IMR-90 (cell line): ENCODE results near the gene MCF2L2. TPM values are rescaled to one million over a fixed set of nuclear protein-coding genes. Genes with fewer than 3 reads are reported as not detected.

ENCODE experiments used
- ATAC-seq: fragments of 200-7000 bp; cut with Tn5 transposase; 2 replicates; pipeline ENCODE4 v1.9.1; 2020; ENCODE audit warnings: low read depth, mild to moderate bottlenecking, moderate library complexity
- BruUV-seq: library from RNA; stranded (reverse); fragments of 400-500 nt; replicated peaks from 2 replicates; lab custom pipeline; 2021; lab: Mats Ljungman, UMichigan
- CTCF ChIA-PET: fragments of 300-600 bp; formaldehyde crosslinking; extraction: SDS; loops from one replicate; lab custom pipeline; 2021; ENCODE audit warnings: antibody characterized with exemption; lab: Yijun Ruan, JAX
- POLR2A ChIA-PET: fragments of 300-600 bp; sonication (Branson Sonifier 250); formaldehyde crosslinking; loops from one replicate; lab custom pipeline; 2022; ENCODE audit warnings: antibody characterized with exemption; ENCODE audit not compliant: unreplicated experiment; lab: Charles Lee
- DNase-seq: peaks from one replicate; pipeline ENCODE4 v3.0.0; 2013
- H2AFZ ChIP-seq: replicated peaks from 2 replicates; pipeline ENCODE3; 2013; ENCODE audit warnings: low read length, mild to moderate bottlenecking; ENCODE audit not compliant: poor library complexity
- H2AK5ac ChIP-seq: 2 replicates; pipeline ENCODE4 v1.6.1; 2013; ENCODE audit warnings: low read depth, low read length, inconsistent platforms
- H2AK9ac ChIP-seq: replicated peaks from 2 replicates; pipeline ENCODE3; 2013; ENCODE audit warnings: mild to moderate bottlenecking, low read depth, low read length, moderate library complexity; ENCODE audit not compliant: poor library complexity
- H2BK120ac ChIP-seq: 2 replicates; pipeline ENCODE4 v1.6.1; 2013; ENCODE audit warnings: low read depth, low read length, inconsistent platforms
- H2BK15ac ChIP-seq: 3 replicates; pipeline ENCODE4 v1.6.1; 2013; ENCODE audit warnings: low read depth, low read length, inconsistent platforms
- H2BK20ac ChIP-seq: 2 replicates; pipeline ENCODE4 v1.6.1; 2013; ENCODE audit warnings: low read depth, mild to moderate bottlenecking, inconsistent platforms, low read length, moderate library complexity
- H2BK5ac ChIP-seq: 2 replicates; pipeline ENCODE4 v1.6.1; 2013; ENCODE audit warnings: mild to moderate bottlenecking, low read depth, low read length, inconsistent platforms; ENCODE audit not compliant: poor library complexity, severe bottlenecking
- H3K14ac ChIP-seq: replicated peaks from 2 replicates; pipeline ENCODE4 v1.6.1; 2013; ENCODE audit warnings: low read depth, low read length, inconsistent platforms
- H3K18ac ChIP-seq: 2 replicates; pipeline ENCODE4 v1.6.1; 2013; ENCODE audit warnings: low read depth, low read length, control low read depth
- H3K23ac ChIP-seq: 2 replicates; pipeline ENCODE4 v1.6.1; 2013; ENCODE audit warnings: low read depth, low read length, inconsistent platforms
- H3K27ac ChIP-seq: 2 replicates; pipeline ENCODE4 v1.5.1; 2013; ENCODE audit warnings: mild to moderate bottlenecking, control low read depth, low read length; ENCODE audit not compliant: insufficient read depth
- H3K27me3 ChIP-seq: 2 replicates; pipeline ENCODE4 v1.6.1; 2013; ENCODE audit warnings: low read length; ENCODE audit not compliant: control insufficient read depth, insufficient read depth
- H3K36me3 ChIP-seq: 2 replicates; pipeline ENCODE4 v1.6.1; 2013; ENCODE audit warnings: low read length, mixed read lengths; ENCODE audit not compliant: control insufficient read depth, insufficient read depth
- H3K4ac ChIP-seq: 2 replicates; pipeline ENCODE4 v1.6.1; 2013; ENCODE audit warnings: low read depth, low read length, inconsistent platforms
- H3K4me1 ChIP-seq: 2 replicates; pipeline ENCODE4 v1.6.1; 2013; ENCODE audit warnings: low read length, mixed read lengths; ENCODE audit not compliant: control insufficient read depth, insufficient read depth
- H3K4me2 ChIP-seq: 2 replicates; pipeline ENCODE4 v1.6.1; 2013; ENCODE audit warnings: low read depth, mild to moderate bottlenecking, control low read depth, low read length, moderate library complexity
- H3K4me3 ChIP-seq: 2 replicates; pipeline ENCODE4 v1.5.1; 2013; ENCODE audit warnings: low read depth, mild to moderate bottlenecking, control low read depth, low read length, moderate library complexity; ENCODE audit not compliant: insufficient read depth
- H3K56ac ChIP-seq: 2 replicates; pipeline ENCODE4 v1.6.1; 2013; ENCODE audit warnings: low read length, inconsistent platforms; ENCODE audit not compliant: insufficient read depth; ENCODE audit errors: extremely low read depth
- H3K79me1 ChIP-seq, 2 experiments: 2 replicates each; pipeline ENCODE4 v1.6.1; 2013; ENCODE audit warnings: low read length in 2 of 2, inconsistent platforms in 1 of 2, low read depth in 1 of 2
- H3K9ac ChIP-seq: 2 replicates; pipeline ENCODE4 v1.6.1; 2013; ENCODE audit warnings: low read depth, low read length, control low read depth
- H3K9me1 ChIP-seq: 2 replicates; pipeline ENCODE4 v1.6.1; 2013; ENCODE audit warnings: low read length, inconsistent platforms; ENCODE audit not compliant: insufficient read depth
- H3K9me3 ChIP-seq: 2 replicates; pipeline ENCODE4 v1.6.1; 2013; ENCODE audit warnings: low read length; ENCODE audit not compliant: control insufficient read depth, insufficient read depth
- H4K20me1 ChIP-seq: 2 replicates; pipeline ENCODE4 v1.6.1; 2013; ENCODE audit warnings: low read length, inconsistent platforms; ENCODE audit not compliant: insufficient read depth
- H4K5ac ChIP-seq: 2 replicates; pipeline ENCODE4 v1.6.1; 2013; ENCODE audit warnings: mild to moderate bottlenecking, low read depth, low read length, control low read depth
- H4K8ac ChIP-seq, 2 experiments: 2 replicates each; pipeline ENCODE4 v1.6.1; 2013; ENCODE audit warnings: low read depth in 2 of 2, low read length in 2 of 2, control low read depth in 1 of 2, inconsistent platforms in 1 of 2
- H4K91ac ChIP-seq: 2 replicates; pipeline ENCODE4 v1.6.1; 2013; ENCODE audit warnings: low read depth, low read length, inconsistent platforms; ENCODE audit not compliant: insufficient read depth
- CHD1 ChIP-seq: IDR thresholded peaks from 2 replicates; pipeline ENCODE4 v1.6.1; 2012; ENCODE audit warnings: low read depth, low read length, improper control_type of control experiment
- MAFK ChIP-seq: IDR thresholded peaks from 2 replicates; pipeline ENCODE4 v1.6.1; 2012; ENCODE audit warnings: low read depth, low read length, improper control_type of control experiment
- POLR2A ChIP-seq: IDR thresholded peaks from 2 replicates; pipeline ENCODE4 v1.6.1; 2012; ENCODE audit warnings: mild to moderate bottlenecking, low read depth, low read length
- RAD21 ChIP-seq: IDR thresholded peaks from 2 replicates; pipeline ENCODE4 v1.6.1; 2012; ENCODE audit warnings: low read length, improper control_type of control experiment
- SMC3 ChIP-seq: fragments of 150-350 bp; IDR thresholded peaks from 2 replicates; pipeline ENCODE4 v1.6.1; 2016; ENCODE audit warnings: low read depth, mild to moderate bottlenecking, antibody characterized with exemption, low read length, moderate library complexity
- WGBS, 2 experiments: methylation state at CpG; one replicate each; pipeline versions ENCODE4 v1.1.5 to v1.1.7; 2013; ENCODE audit warnings: missing lambda C conversion rate in 2 of 2; ENCODE audit not compliant: insufficient read length in 1 of 2; ENCODE audit errors: extremely low coverage in 2 of 2; 5-methylcytosine and 5-hydroxymethylcytosine counted together
- dilution Hi-C: fragments of 300-500 bp; cut with HindIII; formaldehyde crosslinking; loops from one replicate; pipeline ENCODE4 v1.14.3; 2018; ENCODE audit warnings: low sequenced_read_pairs; ENCODE audit not compliant: unreplicated experiment
- in situ Hi-C: fragments of 300-500 bp; cut with MboI; formaldehyde crosslinking; loops from 3 replicates; pipeline ENCODE4 v1.14.3; 2019; ENCODE audit warnings: low sequenced_read_pairs, inconsistent platforms, mixed read lengths
- intact Hi-C: fragments of 100-400 bp; cut with micrococcal nuclease; formaldehyde crosslinking; loops from 2 replicates; pipeline ENCODE4 v1.10.0; 2022
- polyA plus RNA-seq, 3 experiments: library from polyadenylated mRNA; depleted of rRNA; stranded (reverse); fragments of >200 nt; gene quantifications; 2 replicates each; pipeline ENCODE4 v1.2.3, GENCODE V29; 2012; ENCODE audit warnings: low replicate concordance in 1 of 3
- total RNA-seq: library from RNA; depleted of rRNA; stranded (reverse); fragments of >200 nt; gene quantifications from 2 replicates; pipeline ENCODE4 v1.2.3, GENCODE V29; 2012
- TF ChIP-seq, protein P1 (sequence below): fragments of 150-350 bp; IDR thresholded peaks from 2 replicates; pipeline ENCODE4 v1.6.1; 2017; ENCODE audit warnings: mild to moderate bottlenecking, antibody characterized with exemption, low read length, low read depth

Gene MCF2L2
- total and polyA plus RNA-seq, 2 of the 4 experiments (the other 2 are of a cell fraction) = under 0.01 TPM; not detected in 1

DNA sequence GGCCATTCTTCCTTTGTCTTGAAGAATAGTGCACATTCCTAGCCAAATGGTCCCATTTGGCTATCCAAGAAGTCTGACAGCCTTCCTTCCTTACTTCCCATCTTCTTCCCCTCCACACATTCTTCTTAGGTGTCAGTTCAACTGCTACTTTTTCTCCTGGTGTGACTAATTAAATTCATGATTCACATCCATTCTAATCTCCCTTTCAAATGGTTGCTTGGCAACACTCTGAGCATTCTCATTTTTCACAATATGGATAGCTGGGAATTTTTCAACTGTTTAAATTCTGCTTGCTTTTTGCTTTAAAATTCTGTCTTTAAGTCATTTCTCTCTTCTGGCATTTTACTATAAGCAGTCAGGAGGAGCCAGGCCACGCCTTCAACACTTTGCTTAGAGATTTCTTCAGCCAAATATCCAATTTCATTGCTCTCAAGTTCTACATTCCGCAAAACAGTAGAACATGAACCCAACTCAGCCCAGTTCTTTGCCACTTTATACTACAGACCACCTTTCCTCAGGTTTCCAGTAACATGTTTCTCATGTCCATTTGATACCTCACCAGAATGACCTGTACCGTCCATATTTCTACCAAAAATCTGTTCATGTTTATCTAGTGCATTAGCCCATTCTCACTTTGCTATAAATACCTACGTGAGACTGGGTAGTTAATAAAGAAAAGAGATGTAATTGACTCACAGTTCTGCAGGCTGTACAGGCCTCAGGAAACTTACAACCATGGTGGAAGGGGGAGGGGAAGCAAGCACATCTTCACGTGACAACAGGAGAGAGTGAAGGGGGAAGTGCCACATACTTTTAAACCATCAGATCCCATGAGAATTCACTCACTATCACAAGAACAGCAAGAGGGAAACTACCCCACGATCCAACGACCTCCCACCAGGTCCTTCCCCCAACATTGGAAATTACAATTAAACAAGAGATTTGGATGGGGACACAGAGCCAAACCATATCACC, 31.9 kb upstream of the MCF2L2 start:
- Histone ChIP-seq H3K56ac (no peak overlapping the region), H2AK5ac (no peak overlapping the region), H3K4me2 (no peak overlapping the region), H3K4me1 (no peaks in the 10 kb centered on the region), H2AFZ (no peak overlapping the region), H2AK9ac (no peak overlapping the region), H3K9me3 (no peaks in the 10 kb centered on the region), H4K5ac (no peak overlapping the region), H3K9ac (no peak overlapping the region), H2BK5ac (no peak overlapping the region), H3K9me1 (no peaks in the 10 kb centered on the region), H3K27me3 (peaks cover 2% of the 10 kb centered on the region; the same call in 1 of the 2 replicates), H4K91ac (no peak overlapping the region), H3K18ac (no peak overlapping the region), H3K36me3 (no peaks in the 10 kb centered on the region; the same call in 1 of the 2 replicates), H3K4ac (no peak overlapping the region), H4K8ac (no peak overlapping the region), H3K14ac (no peak overlapping the region), H3K27ac (no peak overlapping the region), H2BK120ac (no peak overlapping the region), H4K20me1 (no peaks in the 10 kb centered on the region), H2BK15ac (no peak overlapping the region), H2BK20ac (no peak overlapping the region), H3K79me1 (no peaks in the 10 kb centered on the region), H3K23ac (no peak overlapping the region), H3K4me3 (no peak overlapping the region)
- ChIA-PET POLR2A (no interaction called here), CTCF (no interaction called here)
- in situ Hi-C loops (loop anchor here (25.0 kb wide), 1 partner anchor 802 kb away; the partner anchor contains the start of gene CAMK2N2), intact Hi-C loops (no loop called here), dilution Hi-C loops (no loop called here)
- ATAC-seq = no peak
- DNase-seq = no peak
- TF ChIP-seq, protein P1, sequence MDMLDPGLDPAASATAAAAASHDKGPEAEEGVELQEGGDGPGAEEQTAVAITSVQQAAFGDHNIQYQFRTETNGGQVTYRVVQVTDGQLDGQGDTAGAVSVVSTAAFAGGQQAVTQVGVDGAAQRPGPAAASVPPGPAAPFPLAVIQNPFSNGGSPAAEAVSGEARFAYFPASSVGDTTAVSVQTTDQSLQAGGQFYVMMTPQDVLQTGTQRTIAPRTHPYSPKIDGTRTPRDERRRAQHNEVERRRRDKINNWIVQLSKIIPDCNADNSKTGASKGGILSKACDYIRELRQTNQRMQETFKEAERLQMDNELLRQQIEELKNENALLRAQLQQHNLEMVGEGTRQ = no peak
- no peak for TF ChIP-seq RAD21
- TF ChIP-seq SMC3 = no peak
- no peak for TF ChIP-seq POLR2A
- no peak for TF ChIP-seq MAFK
- no peak for TF ChIP-seq CHD1
- WGBS, 2 experiments = 100% methylated on average over 1 of the region's 7 CpGs; no CpG with 5 or more reads in 1 of the 2 experiments
- no TSS peak for BruUV-seq
